GM21447 (cell line): Measurements from ENCODE around the gene NABP2.

Experiments used
- ATAC-seq: cut with Tn5 transposase; IDR thresholded peaks from one replicate; pipeline ENCODE4 v1.9.1; 2021; ENCODE audit not compliant: unreplicated experiment

The NABP2 gene

DNA sequence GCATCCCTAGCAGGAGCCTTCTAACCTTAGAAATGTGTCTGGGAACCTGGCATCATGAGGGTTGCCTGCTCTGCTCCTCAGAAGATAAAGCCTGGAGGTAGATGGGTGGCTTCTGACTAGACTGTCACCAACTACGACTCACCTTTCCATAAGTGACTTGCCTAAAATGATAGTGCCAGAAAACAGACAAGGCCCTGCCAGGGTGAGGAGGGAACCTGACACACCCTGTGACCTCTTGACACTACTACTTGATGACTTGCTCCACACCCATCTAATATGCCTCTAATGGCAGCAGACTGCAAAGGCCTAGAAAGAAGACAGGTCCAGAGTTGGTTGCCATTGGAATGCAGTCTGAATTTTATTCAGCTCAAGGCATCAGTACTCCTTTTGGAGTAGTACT lies 11.8 kb upstream of the NABP2 start:
- ATAC-seq: no peak

DNA sequence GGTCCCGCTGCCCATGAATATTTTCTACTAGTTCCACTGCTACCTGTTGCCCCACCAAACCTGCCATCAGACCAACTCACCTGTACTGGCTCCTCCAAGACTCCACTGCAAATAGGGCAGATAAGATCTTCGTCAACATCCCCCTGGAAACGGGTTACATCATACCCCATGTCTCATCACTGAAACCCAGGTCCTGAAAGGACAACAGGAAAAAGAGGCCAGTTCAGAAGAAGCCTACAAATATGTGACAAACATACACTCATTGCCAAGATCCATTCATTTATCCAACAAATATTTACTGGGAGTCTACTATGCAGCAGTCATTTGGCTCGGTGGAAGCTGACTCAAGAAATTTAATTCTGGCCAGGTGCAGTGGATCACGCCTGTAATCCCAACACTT lies 10.3 kb upstream of the NABP2 start:
- no peak for ATAC-seq

DNA sequence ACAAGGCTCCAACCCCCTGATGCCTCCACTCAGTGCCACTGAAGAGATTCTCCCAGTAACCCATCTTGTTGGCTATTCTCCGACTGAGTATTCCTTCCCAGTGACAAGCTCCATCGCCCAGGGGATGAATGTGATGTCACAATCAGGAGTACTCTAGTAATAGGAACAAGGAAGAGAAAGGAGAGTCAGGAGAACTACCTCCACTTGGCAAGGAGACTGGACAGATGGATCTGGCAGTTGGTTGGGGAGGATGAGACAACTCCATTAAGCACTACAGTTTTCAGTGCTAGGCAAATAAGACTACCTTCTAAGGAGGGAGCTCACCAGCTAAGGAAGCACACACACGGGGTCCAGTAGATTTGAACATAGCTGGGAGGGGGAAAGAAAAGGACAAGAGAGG lies 7.7 kb upstream of the NABP2 start:
- no peak for ATAC-seq

DNA sequence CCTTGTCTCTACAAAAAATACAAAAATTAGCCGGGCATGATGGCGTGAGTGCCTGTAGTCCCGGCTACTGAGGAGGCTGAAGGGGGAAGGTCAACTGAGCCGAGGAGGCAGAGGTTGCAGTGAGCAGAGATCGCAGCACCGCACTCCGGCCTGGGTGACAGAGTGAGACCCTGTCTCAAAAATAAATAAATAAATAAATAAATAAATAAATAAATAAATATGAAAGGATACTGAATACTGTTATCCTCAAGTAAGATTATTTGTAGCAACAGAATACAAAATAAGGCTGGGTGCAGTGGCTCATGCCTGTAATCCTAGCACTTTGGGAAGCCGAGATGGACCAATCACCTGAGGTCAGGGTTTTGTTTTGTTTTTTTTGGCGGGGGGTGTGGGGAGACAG lies 4.3 kb upstream of the NABP2 start:
- ATAC-seq: no peak

DNA sequence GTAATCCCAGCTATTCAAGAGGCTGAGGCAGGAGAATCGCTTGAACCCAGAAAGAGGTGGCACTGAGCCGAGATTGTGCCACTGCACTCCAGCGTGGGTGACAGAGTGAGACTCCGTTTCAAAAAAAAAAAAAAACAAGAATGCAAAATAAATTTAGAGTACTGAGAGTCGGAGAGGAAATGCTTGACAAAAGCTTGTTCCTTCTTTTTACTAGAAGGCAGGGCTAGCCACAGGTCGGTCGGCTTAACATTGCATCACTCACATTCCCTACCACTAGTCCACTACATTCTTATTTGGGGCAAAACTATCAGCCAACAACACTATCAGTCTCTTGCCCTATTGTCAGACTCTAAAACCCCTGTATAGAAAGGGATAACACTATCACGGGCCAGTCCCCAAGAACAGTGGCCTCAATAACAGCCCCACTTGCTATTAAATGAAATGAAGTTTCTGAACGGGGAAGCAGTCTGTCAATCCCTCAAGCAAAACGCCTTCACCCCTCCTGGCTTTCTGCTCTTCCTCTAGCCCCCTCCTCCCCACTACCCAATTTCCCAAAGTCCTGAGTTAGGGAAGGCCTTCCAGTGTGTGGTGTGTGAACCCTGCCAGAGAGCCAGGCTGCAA lies 3.4 kb upstream of the NABP2 start:
- ATAC-seq: no peak

DNA sequence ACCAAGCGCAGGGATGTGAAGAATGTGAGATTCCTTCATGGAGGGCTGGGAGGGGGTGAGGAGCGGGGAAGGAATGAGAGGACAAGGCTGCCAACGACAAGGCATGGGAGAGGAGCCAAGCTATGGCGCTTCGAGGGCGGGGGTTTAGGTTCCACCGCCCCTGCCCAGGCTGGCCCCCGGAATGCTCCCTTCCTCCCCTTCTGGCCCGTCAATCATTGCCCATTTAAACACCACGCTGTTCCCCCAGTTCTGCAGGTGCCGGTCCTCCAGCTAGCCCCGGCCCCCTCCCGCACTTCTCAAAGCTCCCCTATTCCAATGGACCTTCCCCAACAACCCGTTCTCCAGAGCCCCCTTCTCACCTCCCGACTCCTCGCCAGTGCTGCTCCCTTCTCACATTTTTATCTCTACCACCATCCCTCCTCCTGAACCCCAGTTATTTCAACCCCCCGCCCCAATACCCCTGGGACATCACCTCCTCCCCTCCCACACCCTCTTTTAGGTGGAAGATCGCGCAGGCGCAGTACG lies 2.8 kb upstream of the NABP2 start:
- ATAC-seq: peak; percentile 20

DNA sequence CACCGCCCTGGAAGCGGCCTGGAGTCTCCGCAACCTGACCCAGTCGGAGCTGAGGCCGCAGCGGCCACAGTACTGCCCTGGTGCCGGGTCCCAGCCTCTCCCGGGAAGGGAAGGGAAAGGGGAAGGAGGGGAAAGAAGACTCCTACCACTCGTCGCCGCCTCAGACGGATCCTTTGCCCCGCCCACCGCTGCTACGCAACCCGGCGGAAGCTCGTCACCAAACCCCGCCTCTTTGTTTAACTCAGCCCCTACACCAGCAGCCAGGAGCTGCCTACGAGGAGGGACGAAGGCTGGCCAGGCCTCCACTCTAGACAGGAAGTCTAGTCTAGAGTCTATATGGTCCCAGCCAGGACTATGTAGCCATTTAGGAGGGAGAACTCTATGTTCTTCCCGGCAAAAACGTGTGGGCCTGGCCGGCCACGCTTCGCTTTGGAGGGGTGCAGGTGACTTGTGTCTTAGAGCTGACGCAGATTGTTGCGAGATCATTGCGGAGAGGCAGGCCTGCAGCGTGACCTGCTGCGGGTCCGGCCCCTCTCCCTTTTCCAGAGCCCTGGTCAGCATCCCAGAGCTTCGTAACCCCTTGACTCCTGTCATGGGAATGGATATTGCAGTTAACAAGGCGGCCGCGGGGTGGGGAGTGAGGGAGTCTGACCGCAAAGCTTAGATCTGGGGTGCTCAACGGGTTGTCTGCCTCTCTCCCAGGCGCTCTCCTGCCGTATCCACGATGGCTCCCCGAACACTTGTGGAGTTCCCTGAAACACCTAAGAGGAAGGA lies 2.2 kb upstream of the NABP2 start, which contains the start of gene RNF41:
Gene RNF41 (minus strand): TSS at position 166 of the 774 bp plus-strand sequence. CDS start 7,875 bp downstream, outside the sequence.
- peak; percentile 81 for ATAC-seq

DNA sequence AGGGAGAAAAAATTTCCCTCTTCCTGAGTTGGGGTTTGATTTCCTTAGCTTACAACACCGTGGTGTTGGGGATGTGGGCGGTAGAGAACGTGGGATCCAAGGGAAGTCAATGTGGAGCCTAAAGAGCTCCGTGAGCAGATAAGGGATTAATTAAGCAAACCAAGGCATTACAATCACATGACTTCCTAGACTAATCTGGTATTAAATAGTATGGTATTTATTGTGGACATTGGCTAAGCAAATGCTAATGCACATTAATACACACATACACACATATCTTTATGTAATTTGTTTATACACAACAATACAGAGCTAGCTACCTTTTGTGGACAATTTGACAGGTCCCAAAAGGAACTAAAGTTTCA lies 1.6 kb upstream of the NABP2 start:
- no peak for ATAC-seq

DNA sequence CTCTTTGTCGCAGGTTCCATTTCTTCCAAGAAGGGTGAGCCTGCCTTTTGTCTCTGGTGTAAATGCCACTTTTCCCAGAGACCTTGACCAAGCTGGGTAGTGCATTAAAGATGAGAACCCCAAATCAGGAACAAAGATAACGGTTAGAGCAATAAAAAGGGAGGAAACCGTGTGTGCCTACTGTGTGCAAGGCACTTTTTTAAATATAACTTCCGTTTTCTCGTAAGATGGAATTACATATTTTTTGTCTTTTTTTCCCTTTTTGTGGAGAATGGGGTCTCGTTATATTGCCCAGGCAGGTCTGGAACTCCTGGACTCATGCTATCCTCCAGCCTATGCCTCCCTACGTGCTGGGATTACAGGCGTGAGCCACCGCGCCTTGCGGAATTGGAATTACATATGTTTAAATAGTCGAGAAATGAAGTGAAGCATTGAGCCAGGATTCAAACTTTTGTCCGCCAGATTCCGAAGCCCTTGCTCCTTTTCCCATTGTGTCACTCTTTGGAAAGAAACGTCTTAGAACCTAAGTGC lies 506 bp upstream of the NABP2 start:
- ATAC-seq: no peak

DNA sequence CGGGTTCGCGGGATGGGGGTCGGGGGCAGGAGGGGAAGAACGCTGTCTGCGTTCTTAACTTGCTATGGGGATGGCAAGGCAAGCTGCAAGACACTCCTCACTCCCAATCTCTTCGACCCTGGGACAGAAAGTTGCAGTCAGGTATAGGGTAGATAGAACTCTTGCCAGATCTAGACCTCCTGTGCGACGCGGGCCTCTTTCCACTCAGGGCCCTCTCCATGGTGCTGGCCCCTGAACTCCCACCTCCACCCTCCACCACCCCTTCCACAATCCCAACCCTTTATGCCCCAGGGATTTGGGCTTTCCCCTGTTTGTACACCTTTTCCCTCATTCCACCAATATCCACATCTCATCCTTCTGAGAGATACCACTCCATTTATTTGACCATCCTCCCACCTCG lies 812 bp downstream of the NABP2 start:
- no peak for ATAC-seq

DNA sequence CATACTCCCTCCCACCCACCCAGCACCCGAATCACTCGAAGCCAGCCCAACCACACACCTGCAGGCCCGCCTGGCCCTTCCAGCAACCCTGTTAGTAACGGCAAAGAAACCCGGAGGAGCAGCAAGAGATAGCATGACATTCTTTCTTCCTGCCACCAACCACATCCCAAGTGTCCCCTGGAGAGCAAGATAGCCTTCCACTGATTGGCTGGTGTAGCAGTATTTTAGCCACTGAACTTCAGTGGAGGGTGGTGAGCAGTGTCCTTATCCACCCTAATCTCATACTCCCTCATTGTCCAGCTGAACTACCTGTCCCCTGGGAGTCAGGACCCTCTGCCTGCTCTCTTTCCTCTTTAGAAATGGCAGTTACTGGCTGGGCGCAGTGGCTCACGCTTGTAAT lies 4.9 kb downstream of the NABP2 start:
- ATAC-seq: no peak

DNA sequence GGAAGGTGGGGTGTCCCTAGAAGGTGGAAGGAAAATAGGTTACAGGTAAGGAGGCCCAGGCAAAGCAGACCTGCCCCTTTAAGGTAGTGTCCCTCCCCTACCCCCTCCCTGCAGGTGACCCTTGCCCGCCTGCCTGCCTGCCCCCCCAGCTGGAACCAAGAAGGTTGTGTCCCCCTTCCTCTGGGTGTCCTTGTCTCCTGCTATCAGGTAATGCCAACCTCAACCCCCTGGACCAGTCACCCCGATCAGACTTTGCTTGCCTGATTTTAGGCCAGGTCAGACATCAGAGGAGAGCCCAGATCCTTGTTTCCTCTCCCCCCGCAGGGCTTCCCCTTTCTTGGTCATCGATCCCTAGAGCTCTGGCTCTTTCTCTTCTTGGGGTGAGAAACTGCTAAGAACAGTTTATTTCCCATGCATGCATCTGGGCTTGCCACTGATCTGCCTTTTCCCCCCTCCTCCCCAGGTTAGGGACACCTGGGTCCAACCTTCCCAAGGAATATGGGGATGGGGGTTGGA lies 5.8 kb downstream of the NABP2 start, which contains the start of gene SLC39A5:
Gene SLC39A5 (plus strand): TSS at position 136 of the 516 bp plus-strand sequence. CDS start 1,224 bp downstream, outside the sequence.
- ATAC-seq: no peak

DNA sequence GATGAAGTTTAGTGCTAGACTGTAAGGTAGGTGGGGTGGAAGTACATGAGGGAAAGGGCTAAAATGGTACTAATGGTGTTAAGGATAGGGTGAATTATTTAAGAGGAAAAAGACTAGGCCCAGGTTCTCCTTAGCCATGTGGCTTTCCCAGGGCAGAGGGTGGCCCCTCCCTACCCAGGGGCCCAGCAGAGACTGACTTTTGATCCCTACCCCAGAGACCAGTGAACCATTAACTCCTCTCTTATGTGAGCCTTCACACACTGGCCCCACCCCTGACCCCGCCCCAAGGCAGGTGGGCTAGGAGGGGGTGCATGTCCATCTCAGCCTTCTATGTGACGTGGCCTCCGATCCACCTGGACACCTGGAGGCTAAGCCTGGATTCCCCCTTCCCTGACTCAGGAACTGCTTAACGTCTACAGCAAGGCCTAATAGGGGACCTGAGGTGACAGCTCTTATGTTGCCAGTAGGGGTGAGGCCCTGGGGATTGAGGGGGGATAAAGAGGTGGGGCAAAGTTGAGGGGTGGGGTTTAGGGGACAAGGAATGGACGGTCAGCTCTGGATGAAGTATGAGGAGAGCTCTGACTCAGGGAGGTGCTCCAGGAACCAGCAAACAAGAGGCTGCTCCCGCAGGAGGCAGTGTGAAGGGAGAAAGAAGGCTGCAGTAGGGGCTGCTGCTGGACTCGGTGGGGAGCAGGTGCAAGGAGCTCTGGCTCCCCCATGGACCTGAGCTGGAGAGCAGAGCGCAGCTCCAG lies 6.5 kb downstream of the NABP2 start:
- ATAC-seq: no peak

DNA sequence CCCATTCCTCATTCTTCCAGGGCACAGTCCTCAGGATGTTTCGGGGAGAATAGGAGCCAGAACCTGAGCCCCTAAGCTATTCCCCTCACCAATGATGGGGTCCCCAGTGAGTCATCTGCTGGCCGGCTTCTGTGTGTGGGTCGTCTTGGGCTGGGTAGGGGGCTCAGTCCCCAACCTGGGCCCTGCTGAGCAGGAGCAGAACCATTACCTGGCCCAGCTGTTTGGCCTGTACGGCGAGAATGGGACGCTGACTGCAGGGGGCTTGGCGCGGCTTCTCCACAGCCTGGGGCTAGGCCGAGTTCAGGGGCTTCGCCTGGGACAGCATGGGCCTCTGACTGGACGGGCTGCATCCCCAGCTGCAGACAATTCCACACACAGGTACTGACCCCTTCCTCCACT lies 7.0 kb downstream of the NABP2 start:
- no peak for ATAC-seq

DNA sequence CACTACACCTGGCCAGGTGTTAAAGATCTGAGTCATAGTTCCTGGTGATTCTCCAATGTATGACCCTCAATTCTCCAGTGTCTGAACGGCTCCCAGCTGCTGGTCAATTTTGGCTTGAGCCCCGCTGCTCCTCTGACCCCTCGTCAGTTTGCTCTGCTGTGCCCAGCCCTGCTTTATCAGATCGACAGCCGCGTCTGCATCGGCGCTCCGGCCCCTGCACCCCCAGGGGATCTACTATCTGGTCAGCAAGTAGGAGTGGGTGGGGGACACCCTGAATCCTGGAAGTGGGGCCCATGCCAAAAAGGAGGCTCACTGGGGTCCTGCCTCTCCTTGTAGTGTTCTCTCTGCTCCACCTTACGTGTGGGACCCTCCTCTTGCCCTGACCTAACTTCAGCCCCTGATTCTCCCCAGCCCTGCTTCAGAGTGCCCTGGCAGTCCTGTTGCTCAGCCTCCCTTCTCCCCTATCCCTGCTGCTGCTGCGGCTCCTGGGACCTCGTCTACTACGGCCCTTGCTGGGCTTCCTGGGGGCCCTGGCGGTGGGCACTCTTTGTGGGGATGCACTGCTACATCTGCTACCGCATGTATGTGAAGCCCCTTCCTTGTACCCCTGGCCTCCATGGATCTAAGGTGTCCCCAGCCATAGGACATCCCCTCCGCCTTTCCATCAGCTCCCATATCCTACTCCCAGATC lies 10.7 kb downstream of the NABP2 start:
- no peak for ATAC-seq

DNA sequence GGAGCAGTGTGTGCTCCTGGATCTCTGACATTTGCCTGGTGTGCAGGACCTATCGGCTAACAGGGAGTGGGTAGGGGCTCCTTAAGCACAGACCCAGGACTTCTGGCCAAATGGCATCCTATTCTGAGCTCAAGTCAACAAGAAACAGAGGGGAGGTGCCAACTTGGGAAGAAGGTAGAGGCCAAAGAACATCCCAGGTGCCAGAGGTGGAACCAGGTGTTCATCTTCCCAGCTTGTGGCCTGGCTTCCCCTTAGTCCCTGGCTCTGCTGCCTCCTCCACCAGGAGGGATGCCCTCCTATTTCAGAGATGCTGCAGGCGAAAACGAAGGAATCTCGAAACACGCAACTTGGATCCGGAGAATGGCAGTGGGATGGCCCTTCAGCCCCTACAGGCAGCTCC lies 11.9 kb downstream of the NABP2 start:
- no peak for ATAC-seq

DNA sequence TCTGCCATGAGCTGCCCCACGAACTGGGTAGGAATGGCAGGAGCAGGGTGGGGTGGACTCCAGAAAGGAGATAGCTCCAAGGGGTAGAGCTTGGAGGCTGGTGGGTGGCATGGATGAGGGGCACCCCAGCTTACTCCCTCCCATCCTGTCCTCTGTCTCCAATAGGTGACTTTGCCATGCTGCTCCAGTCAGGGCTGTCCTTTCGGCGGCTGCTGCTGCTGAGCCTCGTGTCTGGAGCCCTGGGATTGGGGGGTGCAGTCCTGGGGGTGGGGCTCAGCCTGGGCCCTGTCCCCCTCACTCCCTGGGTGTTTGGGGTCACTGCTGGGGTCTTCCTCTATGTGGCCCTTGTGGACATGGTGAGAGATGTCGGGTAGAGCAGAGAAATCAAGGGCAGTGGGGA lies 12.8 kb downstream of the NABP2 start:
- ATAC-seq: no peak

DNA sequence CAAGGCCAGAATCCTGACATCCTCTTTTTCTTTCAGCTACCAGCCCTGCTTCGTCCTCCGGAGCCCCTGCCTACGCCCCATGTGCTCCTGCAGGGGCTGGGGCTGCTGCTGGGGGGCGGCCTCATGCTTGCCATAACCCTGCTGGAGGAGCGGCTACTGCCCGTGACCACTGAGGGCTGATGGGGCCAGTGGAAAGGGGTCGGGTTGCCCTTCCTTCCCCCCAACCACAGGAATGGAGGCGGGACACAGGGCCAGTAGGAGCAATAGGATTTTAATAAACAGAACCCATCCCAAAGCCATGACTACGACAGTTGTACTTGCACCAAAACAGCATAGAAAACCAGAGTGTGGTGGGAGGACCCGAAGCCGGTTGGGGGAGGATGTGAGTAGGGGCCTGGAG lies 13.4 kb downstream of the NABP2 start:
- no peak for ATAC-seq

DNA sequence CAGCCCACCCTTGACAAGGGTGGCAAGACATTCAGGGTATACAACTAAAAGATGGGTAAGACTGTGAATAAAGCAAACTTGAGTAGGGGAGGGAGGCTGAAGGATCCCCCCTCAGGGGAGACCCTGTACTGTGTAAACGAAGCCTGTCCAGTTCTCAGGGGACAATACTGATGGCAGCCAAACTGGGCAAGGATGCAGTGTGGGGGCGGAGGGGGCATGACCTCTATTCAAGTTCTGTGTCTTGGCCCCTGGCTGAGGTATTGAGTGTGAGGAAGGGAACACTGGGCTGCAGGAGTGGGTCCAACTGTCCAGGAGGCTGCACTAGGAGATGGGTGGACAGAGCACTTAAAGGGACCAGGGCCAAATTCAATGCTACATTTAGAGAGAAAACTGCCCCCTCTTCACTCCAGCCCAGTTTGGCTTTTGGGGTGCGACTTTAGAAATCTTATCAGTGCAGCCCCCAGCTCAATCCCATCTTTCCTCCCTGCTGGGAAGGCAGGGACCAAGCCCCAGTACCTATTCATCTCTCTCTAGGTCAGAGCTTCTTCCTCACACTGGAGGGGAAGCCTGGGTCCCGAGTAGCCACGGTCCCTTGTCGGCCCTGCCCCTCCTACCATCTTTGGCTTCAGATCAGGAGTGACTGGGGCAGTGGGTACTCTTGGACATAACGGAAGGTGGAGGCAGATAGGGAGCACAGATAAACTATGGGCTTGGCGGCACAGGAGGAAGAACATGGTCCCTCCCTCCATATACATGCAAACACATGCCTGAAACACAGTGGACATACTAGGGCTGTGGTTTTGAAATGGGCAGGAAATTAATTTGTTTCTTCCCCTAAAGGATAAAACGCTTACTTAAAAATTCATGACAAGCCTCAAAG lies 17.5 kb downstream of the NABP2 start:
- no peak for ATAC-seq

DNA sequence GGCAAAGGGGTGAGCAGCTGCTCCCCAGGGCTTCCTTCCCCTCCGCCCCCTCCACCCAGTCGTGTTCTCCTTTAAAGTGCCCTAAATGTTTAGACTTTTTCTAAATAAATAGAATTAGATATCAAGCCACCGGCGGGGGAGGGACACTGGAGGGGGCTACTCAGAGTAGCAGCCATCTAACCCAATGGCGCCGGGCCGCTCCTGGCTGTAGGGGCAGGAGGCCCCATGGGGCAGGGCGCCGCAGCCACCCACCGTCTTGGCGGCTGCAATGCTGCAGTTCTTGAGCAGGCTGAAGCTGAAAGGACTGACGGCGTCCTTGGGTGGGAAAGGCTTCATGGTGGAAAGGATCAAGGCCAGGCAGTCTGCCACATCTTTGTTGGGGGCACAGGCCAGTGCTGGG lies 18.8 kb downstream of the NABP2 start:
- no peak for ATAC-seq
